Ishikawa (cell line): Measurements from ENCODE around the gene ATP1A1.

Source experiments
- CEBPB ChIP-seq: IDR thresholded peaks from 2 replicates; pipeline ENCODE4 v1.6.1; 2012
- EP300 ChIP-seq: IDR thresholded peaks from 2 replicates; pipeline ENCODE4 v1.6.1; 2012; ENCODE audit warnings: borderline replicate concordance
- FOXM1 ChIP-seq: IDR thresholded peaks from 2 replicates; pipeline ENCODE4 v1.6.1; 2012; ENCODE audit warnings: low read depth, borderline replicate concordance
- MAX ChIP-seq: IDR thresholded peaks from 2 replicates; pipeline ENCODE4 v1.6.1; 2012
- NFIC ChIP-seq: IDR thresholded peaks from 2 replicates; pipeline ENCODE4 v1.6.1; 2012
- RAD21 ChIP-seq: IDR thresholded peaks from 2 replicates; pipeline ENCODE4 v1.6.1; 2012; ENCODE audit warnings: low read depth
- REST ChIP-seq: IDR thresholded peaks from 2 replicates; pipeline ENCODE4 v1.6.1; 2012; ENCODE audit warnings: low read depth, mild to moderate bottlenecking
- TAF1 ChIP-seq: IDR thresholded peaks from 2 replicates; pipeline ENCODE4 v1.6.1; 2012; ENCODE audit warnings: low read depth, mild to moderate bottlenecking
- TCF12 ChIP-seq: IDR thresholded peaks from 2 replicates; pipeline ENCODE4 v1.6.1; 2012; ENCODE audit warnings: low read depth
- TEAD4 ChIP-seq: IDR thresholded peaks from 2 replicates; pipeline ENCODE4 v1.6.1; 2012
- USF1 ChIP-seq: IDR thresholded peaks from 2 replicates; pipeline ENCODE4 v1.6.1; 2012
- YY1 ChIP-seq: IDR thresholded peaks from 2 replicates; pipeline ENCODE4 v1.6.1; 2012; ENCODE audit warnings: low read depth
- ZBTB7A ChIP-seq: IDR thresholded peaks from 2 replicates; pipeline ENCODE4 v1.6.1; 2012; ENCODE audit warnings: low read depth

- TF ChIP-seq FOXM1 (no peak), REST (no peak), RAD21 (no peak), MAX (no peak), TEAD4 (no peak), TAF1 (no peak), TCF12 (no peak), CEBPB (no peak), EP300 (no peak), YY1 (no peak), ZBTB7A (no peak), USF1 (no peak), NFIC (no peak)
These were observed 22.9 kb upstream of the ATP1A1 start for GRCh38 chr1:116350097-116350645.
